Fibroblast of skin of right quadriceps (primary cell): Measurements from ENCODE around the gene ISLR2.

Experiments
- DNase-seq: peaks from one replicate; pipeline ENCODE4 v3.0.0-alpha.2; 2013

The ISLR2 gene

GRCh38 chr15:74178326-74179100, 48.1 kb downstream of the ISLR2 start:
- no peak for DNase-seq

GRCh38 chr15:74179101-74179841, 48.9 kb downstream of the ISLR2 start:
- DNase-seq = peak; percentile 73

- peak; percentile 77 for DNase-seq
Observed at GRCh38 chr15:74179983-74180880, 49.8 kb downstream of the ISLR2 start.

GRCh38 chr15:74180881-74181602, 50.7 kb downstream of the ISLR2 start:
- DNase-seq = no peak

- no peak for DNase-seq
Observed at GRCh38 chr15:74182131-74182530, 51.7 kb downstream of the ISLR2 start.

- no peak for DNase-seq
Observed at GRCh38 chr15:74184582-74185091, 54.3 kb downstream of the ISLR2 start.

- no peak for DNase-seq
Observed at GRCh38 chr15:74185710-74186348, 55.4 kb downstream of the ISLR2 start.
